ENCODE measurements around the gene C16orf54.
"Not testable (repeated sequence)": the region's sequence is repeated elsewhere in the genome, so short reads cannot be mapped to it uniquely, and the experiment has no call there.

Gene C16orf54

DNA sequence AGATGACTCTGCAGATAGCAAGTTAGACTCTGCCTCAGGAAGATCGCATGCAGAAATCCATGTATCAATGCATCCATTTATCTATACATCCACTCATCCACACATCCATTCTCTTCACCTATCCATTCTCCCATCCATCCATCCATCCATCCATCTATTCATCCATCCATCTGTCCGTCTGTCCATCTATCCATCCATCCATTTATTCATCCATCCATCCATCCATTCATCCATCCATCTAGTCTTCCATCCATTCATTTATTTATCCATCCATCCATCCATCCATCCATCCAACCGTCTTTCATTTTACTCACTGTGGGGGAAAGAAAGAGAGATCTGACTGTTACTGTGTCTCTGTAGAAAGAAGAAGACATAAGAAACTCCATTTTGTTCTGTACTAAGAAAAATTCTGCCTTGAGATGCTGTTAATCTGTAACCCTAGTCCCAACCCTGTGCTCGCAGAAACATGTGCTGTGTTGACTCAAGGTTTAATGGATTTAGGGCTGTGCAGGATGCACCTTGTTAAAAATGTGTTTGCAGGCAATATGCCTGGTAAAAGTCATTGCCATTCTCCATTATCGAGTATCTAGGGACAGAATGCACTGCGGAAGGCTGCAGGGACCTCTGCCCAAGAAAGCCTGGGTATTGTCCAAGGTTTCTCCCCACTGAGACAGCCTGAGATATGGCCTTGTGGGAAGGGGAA is 5.7 kb downstream of the C16orf54 start:
- DNase-seq = not testable (repeated sequence)

DNA sequence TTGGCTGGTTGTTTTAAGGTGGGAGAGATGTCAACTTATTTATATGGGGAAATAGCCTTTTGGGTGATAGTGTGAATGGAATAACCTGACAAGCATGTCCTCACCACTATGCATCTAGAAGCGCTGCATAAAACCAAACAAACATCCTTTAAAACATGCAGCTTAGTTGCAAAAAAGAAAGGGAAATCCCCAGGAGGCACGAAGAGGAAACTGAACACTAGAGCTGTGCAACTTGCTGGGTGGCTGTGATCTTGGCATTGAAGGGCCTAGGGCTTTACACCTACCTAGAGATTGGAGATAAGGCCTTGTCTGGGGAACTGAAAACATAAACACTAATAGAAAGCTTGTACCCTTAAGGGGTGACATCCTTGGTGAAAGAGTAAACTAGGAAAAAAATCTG is 7.3 kb downstream of the C16orf54 start:
- DNase-seq = peak; percentile 45 to 48

DNA sequence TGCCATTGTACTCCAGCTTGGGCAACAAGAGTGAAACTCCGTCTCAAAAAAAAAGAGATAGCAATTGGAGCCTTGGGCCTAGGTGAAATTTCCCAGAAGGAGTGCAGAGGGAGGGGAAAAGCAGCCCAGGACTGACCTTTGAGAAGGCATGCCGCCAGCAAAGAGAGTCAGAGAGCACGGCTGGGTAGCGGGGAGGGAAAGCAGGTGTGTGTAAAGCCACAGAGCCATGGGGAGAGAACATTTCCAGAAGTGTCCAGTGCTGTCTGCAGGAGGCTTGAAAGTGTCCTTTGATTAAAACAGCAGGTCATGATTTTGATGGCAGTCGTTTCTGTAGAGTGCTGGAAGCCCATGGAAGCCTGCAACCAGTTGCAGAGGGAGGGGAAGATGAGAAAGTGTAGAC is 8.1 kb downstream of the C16orf54 start:
- DNase-seq = no peak

DNA sequence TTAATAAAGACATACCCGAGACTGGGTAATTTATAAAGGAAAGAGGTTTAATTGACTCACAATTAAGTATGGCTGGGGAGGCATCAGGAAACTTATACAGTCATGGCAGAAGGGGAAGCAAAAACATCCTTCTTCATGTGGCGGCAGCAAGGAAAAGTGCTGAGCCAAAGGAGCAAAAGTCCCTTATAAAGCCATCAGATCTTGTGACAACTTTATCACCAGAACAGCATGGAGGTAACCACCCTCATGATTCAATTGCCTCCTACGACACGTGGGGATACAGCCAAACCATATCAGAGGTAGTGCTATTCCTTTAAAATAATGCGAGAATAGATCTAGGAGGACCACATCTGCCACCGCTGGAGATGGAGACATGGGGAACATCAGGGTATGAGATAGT is 9.0 kb downstream of the C16orf54 start:
- no peak for DNase-seq

DNA sequence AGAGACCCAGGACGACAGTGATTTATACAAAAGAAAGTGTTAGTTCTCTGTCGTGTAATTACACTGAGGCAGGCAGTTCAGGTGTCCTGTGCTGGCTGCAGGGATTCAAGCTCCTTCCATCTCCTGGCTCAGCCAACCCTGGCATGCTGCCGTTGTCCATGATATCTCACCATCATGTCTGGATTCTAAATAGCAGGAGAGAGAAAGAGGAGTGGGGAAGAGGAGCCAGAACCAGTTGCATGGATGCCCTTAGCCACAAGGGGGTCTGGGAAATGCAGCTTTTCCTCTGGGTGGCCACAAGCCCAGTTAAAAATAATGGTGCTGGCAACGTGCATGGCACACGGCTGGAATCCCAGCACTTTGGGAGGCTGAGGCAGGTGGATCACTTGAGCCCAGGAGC is 9.7 kb downstream of the C16orf54 start:
- no peak for DNase-seq

DNA sequence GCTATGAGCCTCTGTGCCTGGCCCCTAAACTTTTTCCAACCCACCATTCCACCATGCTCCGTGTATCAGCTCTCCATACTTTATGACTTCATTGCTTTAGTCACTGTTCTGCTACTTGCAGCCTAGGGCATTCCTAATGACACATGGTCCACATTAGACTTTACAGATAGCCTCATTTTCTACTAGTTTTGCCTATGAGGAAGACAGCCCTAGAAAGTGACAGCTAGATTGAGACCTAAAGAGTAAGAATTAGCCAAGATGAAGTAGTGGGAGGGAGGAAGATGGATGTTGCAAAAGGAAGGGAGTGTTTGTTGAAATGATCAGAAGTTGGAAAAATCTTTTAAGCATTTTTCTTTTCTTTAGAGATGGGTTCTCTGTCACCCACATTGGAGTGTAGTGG is 11.0 kb downstream of the C16orf54 start:
- no peak for DNase-seq

DNA sequence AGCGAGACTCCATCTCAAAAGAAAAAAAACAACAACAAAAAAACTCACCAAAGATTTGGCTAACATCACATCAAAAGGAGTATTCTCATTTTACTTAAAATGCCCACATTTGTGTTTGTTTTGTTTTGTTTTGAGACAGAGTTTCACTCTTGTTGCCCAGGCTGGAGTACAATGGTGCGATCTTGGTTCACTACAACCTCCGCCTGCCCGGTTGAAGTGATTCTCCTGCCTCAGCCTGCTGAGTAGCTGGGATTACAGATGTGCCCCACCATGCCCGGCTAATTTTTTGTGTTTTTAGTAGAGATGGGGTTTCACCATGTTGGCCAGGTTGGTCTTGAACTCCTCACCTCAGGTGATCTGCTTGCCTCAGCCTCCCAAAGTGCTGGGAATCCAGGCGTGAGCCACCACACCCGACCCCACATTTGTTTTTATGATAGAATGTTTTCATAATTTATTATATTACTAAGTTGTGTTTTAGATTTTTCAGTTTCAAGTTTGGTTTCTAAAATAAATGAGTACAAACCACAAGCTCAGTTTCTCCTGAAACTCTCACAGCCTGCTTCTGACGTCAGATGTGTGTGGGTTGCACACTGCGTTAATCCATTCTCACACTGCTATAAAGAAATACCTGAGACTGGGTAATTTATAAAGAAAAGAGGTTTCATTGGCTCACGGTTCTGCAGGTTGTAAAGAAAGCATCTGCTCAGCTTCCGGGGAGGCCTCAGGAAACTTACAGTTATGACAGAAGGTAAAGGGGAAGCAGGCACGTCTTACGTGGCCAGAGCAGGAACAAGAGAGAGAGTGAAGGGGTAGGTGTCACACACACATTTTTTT is 13.8 kb downstream of the C16orf54 start:
- peak; percentile 50 to 60 for DNase-seq

DNA sequence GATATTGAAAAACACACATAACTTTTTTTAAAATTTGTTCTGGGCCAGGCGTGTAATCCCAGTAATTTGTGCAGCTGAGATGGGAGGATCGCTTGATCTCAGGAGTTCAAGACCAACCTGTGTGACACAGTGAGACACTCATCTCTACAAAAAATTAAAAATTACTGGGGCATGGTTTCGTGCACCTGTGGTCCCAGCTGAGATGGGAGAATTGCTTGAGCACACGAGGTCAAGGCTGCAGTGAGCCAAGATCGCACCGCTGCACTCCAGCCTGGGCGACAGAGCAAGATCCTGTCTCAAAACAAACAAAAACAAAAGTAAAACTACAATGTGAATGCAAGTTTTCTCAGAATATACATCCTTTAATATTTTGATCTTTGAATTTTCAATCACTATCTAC is 15.1 kb downstream of the C16orf54 start:
- no peak for DNase-seq

DNA sequence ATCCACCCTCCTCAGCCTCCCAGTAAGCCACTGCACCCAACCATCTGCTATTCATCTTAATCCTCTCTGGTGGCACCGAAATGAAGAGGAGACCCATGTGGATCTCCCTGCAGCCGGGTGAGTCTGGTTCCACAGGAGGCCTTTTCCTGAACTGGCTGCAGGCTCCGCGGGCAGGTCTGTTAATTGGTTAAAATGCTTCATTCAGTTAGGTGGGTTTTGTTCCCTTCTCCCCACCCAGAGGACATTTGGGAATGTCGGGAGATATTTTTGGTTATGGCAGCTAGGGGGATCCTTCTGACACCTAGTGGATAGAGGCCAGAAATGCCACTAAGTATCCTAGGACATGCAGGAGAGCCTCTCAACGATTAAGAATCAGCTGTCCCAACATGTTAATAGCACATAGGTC is 16.7 kb downstream of the C16orf54 start:
- DNase-seq = no peak

DNA sequence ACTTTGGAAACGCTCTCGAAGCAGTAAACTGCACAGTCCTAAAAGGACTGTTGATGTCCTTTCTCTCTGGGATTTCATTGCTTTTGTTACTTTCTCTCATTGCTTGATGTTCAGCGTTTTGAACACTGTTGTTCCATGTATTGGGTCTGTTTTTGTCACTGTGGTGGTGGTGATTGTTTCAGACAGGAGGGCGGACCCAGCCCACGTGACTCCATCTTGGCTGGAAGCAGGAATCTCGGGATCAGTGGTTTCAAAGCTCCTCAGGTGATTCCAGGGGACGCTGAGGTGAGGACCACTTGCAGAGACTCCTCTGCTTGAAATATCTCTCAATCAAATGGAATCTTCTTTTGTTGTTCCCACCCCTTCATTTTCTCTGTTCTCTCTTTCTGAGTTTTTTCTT is 18.3 kb downstream of the C16orf54 start:
- no peak for DNase-seq

DNA sequence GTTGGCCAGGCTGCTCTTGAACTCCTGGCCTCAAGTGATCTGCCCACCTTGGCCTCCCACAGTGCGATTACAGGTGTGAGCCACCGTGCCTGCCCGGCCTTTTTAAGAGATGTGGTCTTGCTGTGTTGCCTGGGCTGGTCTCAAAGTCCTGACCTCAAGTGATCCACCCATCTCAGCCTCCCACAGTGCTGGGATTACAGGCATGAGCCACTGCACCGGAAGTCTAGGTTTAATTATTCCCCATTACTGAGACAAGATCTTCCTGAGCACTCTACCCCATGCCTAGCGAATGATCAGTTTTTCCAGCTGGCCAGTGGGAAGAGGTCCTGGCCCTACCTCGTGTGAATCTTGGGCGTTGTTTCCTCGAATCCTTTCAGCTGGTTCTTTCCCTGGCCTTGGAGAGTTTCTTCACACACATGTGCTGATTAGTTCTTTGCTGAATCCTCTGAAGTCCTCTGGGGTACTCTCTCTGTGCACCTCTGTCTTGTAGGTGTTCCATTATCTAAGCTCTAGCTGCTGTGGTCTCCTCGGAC is 18.9 kb downstream of the C16orf54 start:
- no peak for DNase-seq

DNA sequence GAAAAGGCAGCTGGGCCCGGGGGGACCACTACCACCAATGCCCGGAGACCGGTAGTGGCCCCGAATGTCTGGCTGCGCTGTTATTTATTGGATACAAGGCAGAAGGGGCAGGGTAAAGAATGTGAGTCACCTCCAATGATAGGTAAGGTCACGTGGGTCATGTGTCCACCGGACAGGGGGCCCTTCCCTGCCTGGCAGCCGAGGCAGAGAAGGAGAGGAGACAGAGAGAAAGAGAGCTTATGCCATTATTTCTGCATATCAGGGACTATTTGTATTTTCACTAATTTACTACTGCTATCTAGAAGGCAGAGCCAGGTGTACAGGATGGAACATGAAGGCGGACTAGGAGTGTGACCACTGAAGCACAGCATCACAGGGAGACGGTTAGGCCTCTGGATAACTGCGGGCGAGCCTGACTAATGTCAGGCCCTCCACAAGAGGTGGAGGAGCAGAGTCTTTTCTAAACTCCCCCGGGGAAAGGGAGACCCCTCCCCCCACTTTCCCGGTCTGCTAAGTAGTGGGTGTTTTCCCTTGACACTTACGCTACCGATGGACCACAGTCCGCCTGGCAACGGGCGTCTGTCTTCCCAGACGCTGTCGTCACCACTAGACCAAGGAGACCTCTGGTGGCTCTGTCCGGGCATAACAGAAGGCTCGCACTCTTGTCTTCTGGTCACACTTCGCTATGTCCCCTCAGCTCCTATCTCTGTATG is 24.5 kb downstream of the C16orf54 start:
- peak; percentile 18 to 33 for DNase-seq

DNA sequence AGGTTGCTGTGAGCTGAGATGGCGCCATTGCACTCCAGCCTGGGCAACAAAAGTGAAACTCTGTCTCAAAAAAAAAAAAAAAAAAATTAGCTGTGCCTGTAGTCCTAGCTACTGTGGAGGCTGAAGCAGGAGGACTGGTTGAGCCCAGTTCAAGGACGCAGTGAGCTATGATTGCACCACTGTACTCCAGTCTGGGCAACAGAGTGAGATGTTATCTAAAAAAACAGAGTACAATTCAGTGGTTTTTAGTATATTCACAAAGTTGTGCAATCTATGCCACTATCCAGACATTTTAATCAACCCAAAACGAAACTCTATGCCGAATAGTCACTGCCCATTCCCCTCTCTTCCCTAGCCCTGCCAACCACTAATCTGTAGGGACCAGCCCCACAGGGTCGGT is 25.1 kb downstream of the C16orf54 start:
- no peak for DNase-seq

DNA sequence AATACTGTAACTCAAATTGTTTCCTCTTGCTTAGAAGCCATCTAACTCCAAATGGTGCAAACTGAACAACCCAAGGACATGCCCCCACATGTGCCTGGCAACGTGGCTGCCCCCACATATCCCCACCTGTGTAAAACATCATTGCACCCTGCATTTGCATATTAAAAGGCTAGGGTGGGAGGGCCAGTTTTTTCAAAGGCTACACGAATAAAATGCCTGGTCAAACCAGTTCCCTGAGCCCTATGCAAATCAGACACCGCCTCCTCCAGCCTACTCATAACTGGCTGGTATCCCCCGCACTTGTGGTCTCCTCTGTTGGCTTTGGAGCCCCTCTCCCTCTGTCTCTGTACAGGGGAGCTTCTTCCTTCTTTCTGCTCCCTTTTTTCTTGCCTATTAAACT is 26.7 kb downstream of the C16orf54 start:
- no peak for DNase-seq

DNA sequence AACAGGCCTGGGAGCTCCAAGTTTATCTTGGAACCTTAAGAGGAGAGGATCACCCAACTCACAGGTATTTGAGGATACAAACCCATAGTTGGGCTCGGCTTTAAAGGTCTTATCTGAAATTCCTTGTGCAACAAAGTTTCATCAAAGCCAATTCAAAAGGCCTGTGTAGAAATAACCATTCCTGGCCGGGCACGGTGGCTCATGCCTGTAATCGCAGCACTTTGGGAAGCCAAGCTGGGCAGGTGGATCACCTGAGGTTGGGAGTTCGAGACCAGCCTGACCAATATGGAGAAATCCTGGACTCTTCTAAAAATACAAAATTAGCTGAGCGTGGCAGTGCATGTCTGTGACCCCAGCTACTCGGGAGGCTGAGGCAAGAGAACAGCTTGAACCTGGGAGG is 28.7 kb downstream of the C16orf54 start:
- DNase-seq = no peak

DNA sequence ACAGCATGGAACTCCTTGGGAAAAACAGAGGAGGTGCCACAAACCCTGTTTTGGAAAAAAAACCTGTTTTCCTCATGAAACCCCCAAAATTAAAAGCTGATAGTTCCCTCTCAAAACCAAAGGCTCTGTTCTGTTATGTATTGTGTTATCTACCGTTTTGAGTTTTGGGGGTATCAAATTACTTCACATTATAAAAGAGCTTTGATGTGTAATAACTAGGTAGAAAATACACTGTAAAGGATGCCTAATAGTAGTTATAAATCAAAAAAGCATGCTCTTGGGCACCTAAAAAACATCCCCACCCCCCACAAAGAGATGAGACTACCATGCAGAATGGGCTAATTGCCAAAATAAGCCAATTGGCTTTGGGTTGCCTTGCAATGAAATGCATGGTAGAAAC is 30.8 kb downstream of the C16orf54 start:
- DNase-seq = no peak

DNA sequence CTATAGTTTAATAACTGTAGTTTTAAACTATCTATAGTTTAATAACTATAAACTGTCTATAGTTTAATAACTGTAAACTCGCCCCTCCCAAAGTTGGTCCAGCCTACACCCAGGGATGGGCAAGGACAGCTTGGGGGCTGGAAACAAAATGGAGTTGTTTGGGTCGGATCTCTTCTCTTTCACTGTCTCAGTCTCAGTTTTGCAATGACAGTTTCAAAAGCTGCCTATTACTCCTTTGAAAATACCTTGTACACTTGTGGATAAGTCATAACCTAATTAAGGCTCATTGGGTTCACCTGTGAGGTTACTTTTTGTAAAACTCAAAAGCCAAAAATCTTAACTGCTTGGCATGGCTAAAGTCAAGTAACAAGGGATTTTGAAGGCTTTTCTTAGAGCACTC is 31.4 kb downstream of the C16orf54 start:
- DNase-seq = no peak

DNA sequence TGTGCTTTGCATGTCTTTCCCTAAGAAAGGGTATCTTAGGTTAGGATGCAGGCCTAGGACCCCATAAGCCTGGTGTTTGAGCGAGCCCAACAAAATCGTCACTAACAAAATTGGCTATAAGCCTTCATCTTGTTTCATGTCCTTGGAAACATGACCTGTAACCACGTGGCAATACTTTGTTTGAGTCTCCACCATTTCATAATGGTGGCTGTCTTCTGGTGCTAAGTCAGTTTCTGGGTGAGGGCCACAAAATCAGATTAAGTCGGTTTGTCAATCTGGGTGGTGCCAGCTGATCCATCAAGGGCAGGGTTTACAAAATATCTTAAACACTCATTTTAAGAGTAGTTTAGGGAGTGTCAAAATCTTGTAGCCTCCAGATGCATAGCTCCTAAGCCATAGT is 33.0 kb downstream of the C16orf54 start:
- no peak for DNase-seq

DNA sequence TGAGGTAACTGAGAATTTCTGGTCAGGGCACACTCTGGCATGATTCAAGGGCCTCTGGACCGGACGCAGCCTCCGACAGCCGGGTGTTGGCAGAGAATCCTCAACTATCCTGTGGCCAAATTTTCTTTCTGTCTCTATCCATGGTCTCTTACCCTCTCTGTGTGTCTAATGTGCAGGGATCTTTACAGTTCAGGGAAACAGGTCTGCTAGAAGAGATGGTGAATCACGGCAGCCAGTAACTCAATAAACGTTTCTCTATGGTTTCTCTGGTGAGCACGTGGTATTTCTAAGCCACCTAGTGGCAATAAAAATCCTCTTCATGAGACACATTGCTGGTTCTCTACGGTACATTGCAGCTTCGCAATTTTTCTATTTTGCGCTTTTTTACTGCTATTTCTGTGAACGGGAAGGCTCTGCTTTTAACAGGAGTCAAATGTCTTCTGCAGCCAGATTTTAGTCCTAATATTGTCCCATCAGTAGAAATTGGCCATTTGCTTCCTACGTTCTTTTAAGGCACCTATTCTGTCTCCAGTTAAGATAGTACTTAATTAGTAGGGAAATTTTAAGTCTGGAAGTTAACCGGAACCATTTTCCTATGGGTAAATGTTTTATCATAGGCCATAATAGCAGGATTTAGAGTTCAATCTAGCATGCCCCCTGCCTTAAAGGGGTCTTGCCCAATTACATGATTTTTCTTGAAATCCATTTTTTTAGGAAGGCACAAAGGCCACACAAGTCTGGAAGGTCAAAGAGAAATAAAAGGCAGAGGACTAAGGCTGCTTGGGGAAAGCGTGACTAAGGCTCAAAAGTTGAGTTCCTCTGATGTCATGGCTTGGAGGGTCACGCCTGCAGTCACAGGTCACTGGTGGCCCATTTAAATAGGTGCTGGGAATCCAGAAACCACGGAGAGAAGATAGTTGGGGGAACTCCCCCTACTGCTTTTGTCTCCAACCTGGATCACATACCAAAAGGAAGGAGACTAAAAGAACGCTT is 35.3 kb downstream of the C16orf54 start:
- DNase-seq = peak; percentile 36 to 51

DNA sequence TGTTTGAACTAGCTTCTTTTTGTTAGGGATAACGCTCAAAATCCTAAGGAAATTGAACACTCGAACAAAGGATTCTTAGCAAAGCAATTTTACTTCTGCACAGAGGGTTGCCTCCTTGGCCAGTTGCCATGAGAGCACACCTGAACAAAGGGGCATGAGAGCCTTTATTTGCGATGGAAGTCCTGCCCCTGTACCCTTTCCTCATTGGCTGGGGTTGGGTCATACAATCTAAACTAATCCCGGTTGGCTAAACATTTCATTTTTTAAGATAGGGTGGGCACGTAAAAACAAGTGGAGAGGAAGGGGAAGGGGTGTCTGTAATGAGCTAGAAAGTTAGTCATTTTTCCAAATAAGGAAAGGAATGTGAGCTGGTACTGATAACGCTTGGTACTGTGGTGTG is 36.1 kb downstream of the C16orf54 start:
- DNase-seq = not testable (repeated sequence)

DNA sequence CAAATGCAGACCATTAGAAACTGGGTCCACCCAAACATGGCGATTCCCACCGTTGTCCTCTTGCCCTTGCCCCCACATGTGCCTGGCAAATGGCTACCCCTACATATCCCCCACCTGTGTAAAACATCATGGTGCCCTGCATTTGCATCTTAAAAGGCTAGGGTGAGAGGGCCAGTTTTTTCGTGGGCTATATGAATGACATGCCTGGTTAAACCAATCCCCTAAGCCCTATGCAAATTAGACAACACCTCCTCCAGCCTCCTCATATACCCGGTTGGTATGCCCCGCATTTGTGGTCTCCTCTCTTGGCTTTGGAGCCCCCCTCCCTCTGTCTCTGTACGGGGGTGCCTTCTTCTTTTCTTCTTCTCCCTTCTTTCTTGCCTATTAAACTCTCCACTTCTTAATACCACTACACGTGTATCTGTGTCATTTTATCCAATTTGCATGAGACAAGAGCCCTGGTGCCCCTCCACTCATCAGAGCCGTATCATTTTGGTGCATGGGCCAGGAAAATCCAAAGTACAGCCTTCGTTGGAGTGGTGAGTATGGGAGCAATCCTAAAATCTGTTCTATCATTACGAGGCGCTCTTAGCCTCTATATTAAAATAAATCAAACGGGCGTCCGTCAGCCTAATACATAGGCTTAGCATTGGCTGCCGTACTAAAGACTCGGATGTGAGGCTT is 36.7 kb downstream of the C16orf54 start:
- DNase-seq = no peak

DNA sequence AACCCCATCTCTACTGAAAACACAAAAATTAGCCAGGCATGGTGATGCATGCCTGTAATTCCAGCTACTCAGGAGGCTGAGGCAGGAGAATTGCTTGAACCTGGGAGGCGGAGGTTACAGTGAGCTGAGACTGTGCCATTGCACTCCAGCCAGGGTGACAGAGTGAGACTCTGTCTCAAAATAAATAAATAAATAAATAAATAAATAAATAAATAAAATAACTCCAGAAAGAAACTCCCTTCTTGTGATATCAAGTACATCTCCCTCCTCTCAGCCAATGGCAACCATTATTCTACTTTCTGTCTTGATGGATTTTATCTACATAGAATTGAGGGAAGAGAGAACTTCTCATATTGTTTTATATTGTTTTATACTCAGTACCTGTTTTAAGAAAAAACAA is 38.6 kb downstream of the C16orf54 start:
- not testable (repeated sequence) for DNase-seq
